Iris pigment epithelial cell (primary cell): Measurements from ENCODE around the gene PDE4B.

Experiments used
- DNase-seq: peaks from one replicate; pipeline ENCODE4 v3.0.0-alpha.2; 2011; ENCODE audit warnings: low read depth

Gene PDE4B

GRCh38 chr1:66360285-66360724 is 567.6 kb downstream of the PDE4B start:
- DNase-seq: no peak

DNA sequence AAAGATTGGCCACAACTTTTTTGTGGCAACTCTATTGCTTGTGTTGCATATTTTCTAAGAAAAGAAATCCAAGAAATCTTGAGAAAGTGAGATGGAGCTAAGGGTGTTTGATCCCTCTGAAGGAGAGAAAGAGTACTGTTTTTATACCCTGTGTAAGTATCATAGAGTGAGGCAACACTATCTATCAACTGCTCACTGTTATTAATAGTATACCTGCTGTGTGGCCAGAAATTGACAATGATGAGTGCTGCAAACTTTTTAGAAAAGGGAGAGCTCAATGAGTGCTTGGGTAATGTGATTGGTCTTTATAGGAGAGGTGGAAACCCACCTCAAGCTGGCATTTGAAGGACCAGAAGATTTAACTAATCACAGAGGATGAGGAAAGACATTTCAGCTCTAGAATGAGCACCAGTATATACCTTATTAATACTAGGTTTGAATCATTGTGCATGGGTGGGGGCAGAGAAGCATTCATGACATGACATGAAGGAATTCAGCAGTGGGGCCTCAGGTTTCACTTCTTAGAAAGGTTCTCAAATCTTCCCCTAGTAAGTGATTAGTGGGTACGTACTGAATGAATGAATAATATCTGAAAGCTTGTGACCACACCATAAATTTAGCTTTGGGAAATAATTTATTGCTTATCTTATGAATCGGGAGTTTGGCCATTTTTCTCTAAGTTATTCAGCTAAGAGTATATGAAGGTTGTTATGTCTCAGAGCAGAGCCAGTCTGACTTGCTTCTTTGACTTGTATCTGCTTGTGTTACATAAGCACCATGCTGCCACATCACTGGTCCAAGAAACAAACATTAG is 572.1 kb downstream of the PDE4B start:
- peak; percentile 69 for DNase-seq

GRCh38 chr1:66365635-66366034 is 572.9 kb downstream of the PDE4B start:
- DNase-seq: no peak

- no peak for DNase-seq
These were observed 573.9 kb downstream of the PDE4B start for GRCh38 chr1:66366634-66367033.

DNA sequence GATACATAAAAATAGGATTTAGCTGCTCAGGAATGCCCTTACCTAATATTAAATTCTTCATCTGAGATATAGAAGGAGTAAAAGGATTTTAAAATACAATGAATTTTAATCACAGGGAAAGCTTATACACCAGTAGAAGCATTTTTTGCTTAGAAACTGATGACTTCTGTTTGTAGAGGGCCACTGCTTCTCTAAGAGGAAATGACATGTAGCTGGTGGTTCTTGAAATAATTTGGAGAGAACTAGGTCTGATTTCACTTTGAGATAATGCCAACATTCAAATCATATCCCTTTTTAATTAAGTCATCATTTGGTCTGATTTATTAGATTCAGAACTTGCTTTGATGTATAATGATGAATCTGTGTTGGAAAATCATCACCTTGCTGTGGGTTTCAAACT is 574.7 kb downstream of the PDE4B start:
- no peak for DNase-seq

GRCh38 chr1:66368261-66368660 is 575.6 kb downstream of the PDE4B start:
- no peak for DNase-seq

- no peak for DNase-seq
These were observed 577.8 kb downstream of the PDE4B start for GRCh38 chr1:66370462-66370971.

GRCh38 chr1:66371233-66372005 is 578.7 kb downstream of the PDE4B start:
- DNase-seq: peak; percentile 88

GRCh38 chr1:66372522-66373101 is 579.9 kb downstream of the PDE4B start:
- DNase-seq: no peak

DNA sequence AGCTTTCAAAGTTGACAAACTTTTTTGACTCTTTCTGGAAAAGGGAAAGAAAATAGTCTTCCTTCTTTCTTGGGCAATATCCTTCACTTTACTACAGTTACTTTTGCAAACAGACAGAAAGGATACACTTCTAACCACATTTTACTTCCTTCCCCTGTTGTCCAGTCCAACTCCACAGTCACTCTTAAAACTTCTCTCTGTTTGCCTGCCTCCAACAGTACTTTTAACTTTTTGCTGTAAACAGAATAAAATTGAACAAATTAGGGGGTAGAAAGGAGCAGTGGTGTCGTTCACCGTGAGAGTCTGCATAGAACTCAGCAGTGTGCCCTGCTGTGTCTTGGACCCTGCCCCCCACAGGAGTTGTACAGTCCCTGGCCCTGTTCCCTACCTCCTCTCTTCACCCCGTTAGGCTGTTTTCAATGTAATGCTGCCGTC is 580.5 kb downstream of the PDE4B start:
- no peak for DNase-seq

DNA sequence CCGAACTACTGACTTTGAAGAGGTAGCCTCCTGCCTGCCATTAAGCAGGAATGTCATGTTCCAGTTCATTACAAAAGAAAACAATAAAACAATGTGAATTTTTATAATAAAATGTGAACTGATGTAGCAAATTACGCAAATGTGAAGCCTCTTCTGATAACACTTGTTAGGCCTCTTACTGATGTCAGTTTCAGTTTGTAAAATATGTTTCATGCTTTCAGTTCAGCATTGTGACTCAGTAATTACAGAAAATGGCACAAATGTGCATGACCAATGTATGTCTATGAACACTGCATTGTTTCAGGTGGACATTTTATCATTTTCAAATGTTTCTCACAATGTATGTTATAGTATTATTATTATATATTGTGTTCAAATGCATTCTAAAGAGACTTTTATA is 581.5 kb downstream of the PDE4B start:
- no peak for DNase-seq

GRCh38 chr1:66374561-66375111 is 581.9 kb downstream of the PDE4B start:
- peak; percentile 90 for DNase-seq

- peak; percentile 35 for DNase-seq
These were observed 582.4 kb downstream of the PDE4B start for GRCh38 chr1:66375125-66375524.

DNA sequence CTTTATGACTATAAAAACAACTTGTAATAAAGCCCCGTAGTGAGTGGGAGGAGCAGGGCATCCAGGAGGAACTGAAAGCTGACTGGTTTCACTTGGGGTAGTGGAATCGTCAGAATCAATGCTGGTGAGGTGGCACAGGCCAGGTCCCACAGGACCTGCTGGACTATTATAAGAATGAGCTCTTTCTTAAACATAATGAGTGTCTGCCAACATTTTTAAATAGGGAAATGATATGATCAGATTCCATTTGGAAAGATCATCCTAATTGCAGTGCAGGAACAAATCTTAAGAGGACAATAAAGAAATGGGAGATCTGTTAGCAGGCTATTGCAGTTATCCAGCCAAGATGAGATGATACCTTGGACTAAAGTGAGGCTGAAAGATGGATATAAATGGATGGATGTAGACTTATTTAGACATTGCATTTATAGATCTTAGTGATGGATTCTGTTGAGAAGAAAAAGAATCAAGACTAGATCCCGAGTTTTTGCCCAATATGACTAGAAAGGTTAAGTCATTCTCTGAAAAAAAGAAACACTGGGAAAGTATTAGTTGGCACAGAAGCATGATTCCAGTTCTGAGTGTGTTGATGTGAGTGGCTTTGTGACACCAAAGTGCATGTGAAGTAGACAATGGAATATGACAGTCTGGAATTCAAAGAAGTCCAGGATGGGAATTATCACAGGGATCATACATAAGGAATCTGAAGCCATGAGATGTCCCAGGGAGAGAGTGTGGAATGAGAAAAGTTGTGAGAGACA is 587.9 kb downstream of the PDE4B start:
- DNase-seq: no peak

DNA sequence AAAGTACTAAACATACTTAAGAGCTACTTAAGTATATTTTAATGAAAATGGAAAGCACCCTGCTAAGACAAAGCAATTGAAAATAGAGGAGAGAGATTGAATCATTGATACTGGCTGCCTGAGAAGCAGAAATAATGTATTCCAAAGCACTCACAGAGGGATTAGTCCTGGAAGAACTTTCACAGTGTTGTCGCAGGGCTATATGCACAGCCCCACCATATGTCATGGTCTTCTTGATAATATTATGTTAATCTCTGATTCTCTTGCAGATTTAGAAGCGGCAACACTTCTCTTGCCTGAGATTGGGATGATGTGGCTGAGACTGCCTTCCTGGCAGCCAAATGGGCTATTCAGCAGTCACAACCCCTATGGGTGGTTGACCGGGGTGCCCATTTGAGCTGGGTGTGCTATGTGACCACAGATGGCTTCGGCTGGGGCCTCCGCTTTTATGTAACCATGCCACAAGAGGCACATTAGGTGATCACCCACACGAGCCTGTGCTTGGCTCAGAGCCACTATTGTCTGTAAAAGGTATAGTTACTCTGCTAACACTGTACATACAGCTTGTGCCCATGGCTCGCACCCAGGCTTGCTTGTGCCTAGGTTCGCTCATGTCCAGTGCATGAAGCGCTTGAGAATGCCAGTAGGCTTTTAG is 589.1 kb downstream of the PDE4B start:
- DNase-seq: no peak

GRCh38 chr1:66383168-66383567 is 590.5 kb downstream of the PDE4B start:
- DNase-seq: no peak

DNA sequence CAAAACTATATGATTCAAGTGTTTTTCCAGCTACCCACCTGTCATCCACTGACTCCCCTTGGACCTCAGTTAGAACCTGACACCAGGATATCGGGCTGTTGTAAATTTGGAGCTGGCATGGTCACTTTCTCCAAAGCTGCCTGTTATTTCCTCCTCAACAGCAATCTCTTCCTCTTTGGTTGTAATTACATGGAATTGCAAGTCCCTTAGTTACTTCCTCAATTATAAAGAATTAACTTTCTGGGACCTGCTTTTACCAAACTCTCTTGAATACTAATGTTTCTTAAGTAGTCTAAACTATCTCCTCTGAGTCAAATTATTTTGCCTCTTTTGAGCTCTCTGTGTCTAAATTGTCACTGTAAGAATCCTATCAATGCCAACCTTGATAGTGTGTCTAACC is 590.9 kb downstream of the PDE4B start:
- no peak for DNase-seq

- no peak for DNase-seq
These were observed 591.7 kb downstream of the PDE4B start for GRCh38 chr1:66384258-66384921.

DNA sequence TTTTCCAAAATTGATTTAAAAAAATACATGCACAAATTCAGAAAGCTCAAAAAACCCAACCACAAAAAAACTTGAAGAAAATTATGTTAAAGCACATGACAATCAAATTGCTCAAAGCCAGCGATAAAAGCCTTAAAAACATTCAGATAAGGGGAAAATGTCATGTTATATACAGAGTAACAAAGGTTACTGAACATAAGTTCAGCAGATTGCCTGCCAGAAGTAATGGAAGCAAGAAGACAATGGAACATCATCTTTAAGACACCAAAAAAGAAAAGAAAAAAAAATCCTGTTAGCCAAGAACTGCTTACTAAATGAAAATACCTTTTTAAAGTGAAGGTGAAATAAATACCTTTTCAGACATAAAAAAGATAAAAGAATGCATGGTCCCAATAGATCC is 594.0 kb downstream of the PDE4B start:
- DNase-seq: no peak

DNA sequence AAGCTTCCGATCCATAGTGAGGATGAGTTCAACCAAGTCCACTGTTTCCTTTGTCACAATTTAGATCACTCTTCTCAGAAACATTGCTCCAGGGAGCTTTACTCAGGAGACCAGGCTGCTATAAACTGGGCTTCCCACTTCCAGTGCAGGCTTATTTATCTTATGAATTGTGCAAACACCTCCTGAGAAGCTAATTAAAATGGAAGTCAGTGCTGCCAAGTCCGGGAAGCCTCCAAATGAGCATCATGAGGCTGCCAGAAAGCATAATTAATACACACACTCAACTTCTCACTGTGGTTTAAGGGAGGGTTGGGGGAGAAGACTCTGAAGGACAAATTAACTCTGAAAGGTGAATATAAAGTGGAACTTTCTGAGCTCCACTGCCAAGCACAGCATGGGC is 596.2 kb downstream of the PDE4B start:
- DNase-seq: no peak
